GM18498 (cell line): ENCODE measurements around the gene DGCR2.

ENCODE experiments used
- ATAC-seq: cut with Tn5 transposase; IDR thresholded peaks from one replicate; pipeline ENCODE4 v1.9.1; 2021; ENCODE audit warnings: mild to moderate bottlenecking, moderate library complexity; ENCODE audit not compliant: unreplicated experiment

DGCR2 gene

DNA sequence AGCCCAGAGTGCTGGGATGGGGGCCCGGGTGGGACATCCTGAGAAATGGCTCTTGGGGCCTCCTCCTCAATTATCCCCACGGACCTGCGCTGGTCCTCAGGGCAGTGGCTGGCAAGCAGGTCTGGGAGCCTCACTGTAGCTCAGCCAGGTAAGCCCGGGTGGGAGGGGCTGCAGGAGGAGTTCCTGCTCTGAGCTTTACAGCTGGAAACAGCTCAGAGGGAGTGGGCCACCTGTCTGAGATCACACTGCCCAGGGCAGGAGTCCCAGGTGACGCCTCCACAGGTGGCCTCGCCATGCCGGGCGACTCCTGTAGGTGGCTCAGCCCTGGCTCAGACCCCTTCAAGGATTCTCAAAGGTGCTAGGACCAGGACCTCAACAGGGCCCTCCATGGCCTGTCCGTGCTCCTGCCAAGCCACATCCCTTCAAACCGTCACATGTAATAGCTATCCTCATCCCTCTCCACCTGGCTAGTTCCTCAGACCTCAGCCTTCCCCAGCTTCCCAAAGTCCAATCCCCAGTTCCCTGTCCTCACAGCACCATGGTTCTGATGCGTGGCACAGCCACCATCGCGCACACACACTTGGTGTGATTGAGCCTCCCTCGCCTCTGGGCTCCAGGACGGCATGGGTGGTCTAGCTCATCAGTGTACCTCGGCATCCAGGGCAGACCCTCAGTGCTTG lies 5.3 kb upstream of the DGCR2 start:
- no peak for ATAC-seq

DNA sequence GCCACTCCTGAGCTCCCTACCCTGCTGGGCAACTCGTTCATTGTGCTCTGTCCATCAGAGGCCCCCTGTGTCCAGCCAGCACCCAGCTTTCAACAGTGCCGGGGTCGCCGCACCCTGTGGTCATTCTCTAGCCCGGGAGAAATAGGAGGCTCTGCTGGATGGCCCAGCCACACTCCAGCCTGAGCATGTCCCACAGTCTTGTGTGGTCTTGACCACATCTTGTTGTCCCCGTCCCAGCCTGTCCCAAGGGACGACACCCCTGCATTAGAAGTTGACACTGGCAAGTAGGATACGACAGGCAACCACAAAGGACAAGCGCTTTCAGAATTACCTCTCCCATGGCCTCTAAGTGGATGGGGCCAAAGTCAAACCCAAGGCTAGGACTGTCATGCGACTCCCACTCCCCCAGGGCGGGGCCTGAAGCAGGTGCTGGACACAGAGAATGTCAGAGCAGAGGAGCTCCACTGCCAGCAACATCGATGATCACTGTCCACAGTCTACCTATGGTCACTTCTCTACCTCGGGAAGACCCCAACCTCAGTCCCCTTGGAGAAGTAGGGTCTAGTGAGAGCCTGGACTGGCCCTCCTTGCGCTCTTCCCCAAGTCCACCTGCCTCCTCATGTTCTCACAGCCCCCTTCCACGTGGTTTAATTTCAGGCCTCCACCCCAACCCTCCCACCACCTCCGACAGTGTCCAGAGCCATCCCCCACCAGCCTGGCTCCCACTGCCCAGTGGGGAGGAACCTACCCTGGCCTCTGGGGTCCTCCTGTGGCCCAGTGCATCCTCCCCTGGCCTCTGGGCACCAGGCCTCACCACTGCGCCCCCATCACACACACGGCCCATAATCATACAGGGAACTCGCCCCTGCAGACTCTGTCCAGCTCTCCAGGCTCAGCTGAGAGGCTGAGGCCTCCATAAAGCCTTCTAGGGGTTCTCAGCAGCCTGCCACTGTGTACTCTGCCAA lies 4.4 kb upstream of the DGCR2 start:
- no peak for ATAC-seq

- ATAC-seq: no peak
Measured at GRCh38 chr22:19125474-19126308, 3.5 kb upstream of the DGCR2 start.

- ATAC-seq: no peak
Measured at GRCh38 chr22:19125011-19125410, 2.8 kb upstream of the DGCR2 start.

DNA sequence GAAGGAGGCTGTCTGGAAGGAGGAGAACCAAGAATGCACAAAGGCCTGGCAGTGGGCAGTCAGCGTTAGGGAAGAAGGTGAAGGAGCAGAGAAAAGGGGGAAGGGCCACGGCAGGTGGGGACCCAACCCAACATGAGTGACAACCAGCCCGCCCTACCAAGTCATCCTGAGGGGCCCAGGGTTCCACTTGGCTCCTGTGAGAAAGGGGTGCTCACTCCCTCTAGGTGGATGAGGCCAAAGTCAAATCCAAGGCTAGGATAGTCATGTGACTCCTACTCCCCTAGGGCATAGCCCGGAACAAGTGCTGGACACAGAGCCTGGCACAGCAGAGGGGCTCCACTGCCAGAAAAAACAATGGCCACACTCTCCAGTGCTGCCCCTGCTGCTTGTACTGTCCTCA lies 2.2 kb upstream of the DGCR2 start:
- no peak for ATAC-seq

- no peak for ATAC-seq
Measured at GRCh38 chr22:19123936-19124335, 1.7 kb upstream of the DGCR2 start.

DNA sequence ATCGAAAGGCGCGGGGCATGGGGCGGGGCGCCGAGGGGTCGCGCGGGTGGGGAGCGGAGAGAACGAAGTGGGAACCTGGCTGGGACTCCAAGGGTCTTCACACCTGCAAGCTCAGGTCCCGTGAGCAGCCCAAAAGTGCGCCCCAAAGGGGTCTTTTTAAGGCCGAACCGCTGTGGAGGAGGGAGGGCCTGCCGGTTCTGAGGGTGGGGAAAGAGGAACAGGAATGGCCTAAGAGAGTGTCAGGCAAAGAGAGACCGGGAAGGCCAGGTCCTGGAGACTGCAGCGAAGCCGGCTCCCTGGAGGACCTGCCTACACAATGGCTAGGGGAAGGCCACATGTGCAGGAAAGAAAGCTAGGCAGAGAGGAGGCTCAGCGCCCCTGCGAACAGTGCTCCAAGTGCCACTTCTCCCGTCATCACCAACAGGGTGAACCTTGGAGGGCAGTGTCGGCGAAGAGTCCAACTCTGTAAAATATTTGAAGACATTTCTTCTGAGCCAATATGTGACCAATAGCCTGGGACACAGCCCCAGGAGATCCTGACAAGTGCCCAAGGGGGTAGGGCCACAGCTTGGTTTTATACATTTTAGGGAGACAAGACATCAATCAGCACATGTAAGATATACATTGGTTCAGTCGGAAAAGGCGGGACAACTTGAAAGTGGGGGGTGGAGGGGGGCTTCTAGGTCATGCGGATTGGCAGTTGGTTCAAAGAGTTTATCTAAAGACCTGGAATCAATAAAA lies 710 bp upstream of the DGCR2 start:
- ATAC-seq: no peak

DNA sequence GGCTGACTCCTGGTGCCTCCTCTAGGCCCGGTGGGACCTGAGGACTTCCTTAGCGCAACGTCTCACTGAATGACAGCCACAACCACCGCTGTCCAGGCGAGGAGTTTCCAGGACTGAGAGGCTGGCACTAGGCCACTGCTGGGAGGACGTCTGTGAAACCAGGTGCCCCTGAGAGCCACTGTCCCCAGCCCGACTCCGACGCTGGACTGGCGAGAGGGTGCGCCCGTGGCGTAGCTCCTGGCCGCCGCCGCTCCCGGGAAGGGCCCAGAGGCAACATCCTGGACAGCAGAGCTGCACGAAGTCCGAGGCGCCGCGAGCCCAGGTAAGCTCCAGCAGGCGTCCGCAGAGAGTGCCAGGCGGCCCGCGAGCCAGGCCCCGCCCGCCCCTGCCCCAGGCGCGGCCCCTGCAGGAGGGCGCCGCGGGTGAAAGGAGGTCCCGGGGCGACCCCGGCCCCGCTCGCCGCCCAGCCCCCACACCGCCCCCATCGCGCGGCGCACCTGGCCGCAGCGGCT lies 525 bp downstream of the DGCR2 start:
- ATAC-seq: peak; percentile 37

DNA sequence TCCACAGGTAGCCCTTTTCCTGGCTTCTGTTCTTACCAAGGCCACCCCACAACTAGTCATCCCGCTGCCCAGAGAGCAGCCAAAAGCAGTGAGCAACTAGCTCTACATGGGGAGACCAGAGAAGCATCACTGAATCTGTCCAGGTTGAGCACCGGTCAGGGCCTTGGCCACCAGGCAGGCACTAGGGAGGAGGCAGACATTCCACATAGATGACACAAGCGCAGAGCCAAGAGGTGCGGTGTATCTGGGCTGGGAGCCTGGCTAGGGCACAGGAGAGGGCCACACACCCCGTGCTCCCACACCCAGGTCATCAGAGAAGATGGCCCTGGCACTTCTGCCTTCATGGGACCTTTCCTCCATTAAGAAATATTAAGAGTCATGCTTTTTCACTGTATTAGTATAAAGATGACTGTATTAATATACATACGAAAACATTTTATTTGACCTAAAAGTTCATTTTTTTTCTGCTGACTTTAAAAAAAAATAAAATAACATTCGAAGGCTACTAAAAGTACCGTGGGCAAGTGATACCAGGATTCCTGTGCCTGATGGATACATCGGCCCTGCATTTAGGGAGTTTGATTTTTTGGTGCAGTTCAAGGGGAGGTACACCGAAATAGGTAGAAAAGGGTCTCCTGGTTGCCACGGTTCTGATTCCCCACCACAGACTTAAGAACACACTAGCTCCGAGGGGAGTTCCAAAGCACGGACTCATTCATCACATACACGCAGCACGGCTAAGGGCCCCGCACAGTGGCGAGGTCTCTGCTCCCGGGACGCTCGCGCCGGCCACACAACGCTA lies 1.2 kb downstream of the DGCR2 start:
- ATAC-seq: no peak

DNA sequence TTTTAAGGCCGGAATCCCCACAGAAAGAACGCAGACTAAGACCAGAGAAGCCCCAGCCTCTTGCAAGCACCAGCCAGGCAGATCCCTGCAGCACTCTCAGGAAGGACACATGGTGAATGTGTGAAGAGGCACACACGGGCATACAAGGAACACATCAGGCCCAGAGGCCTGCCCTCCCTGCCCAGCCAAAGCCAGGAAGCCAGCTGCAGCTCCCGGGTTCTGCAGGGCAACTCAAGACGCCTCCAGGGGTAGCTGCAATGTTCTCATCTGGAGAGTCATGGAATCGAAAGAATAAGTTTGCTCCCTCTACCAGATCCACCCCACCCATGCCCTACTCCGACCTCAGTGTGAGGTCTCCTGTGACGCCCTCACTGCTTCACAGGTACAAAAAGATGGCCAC lies 2.3 kb downstream of the DGCR2 start:
- ATAC-seq: no peak

DNA sequence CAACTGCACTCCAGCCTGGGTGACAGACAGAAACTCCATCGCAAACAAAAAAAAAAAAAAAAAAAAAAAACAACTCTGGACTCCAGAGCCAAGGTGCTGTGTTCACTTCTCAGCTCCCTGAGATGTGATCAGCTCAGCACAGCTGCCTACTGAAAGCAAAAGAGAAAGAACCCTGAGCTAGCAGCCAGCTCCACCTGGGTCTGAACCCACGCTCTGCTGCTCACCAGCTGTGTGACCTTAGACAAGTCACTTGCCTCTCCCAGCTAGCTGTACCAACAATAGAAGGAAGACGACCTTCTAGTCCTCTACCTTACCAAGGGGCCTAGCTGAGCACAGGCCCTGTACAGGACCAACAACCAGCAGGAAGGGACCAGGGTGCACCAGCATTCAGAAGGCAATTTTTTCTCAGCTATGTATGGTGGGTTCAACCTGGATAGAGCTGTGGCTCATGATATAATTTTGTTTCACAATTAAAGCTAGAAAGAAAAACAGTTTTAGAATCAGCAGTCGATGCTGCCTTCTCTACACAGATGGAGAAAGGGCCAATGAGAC lies 3.8 kb downstream of the DGCR2 start:
- ATAC-seq: no peak

DNA sequence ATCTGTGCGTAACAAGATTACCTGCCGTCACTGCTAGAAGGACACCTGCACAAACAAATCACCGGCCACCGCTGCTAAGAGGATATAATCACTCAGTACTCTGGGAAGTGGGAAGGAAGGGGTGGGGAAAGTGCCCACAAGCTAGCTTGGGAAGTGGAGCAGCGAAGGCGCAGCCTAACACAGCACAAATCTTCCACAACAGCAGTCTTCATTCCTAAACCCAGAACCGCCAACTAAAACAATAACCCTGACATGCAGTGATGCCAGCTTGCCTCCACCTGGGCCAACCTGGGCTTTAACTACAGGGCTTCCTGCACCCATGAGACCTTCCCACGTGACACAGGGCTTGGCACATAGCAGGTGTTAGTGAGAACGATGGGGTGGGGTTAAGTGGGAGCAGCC lies 5.1 kb downstream of the DGCR2 start:
- no peak for ATAC-seq

DNA sequence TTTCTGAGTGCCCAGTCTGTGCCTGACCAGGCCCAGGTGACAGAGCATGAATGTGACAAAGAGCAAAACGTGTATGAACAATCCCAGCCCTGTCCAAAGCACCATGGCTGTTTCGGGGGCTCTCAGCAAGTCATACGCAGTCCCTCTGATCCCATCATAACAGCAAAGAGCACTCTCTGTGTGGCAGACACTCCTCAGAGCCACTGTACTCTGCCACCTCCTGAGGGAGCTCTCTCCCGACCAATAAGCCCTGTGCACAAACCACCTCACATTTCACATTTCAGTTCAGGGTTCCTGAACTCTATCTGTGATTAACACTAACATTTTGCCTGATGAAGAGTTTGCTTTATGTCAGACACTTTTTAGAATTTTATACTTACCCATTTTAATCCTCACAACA lies 6.6 kb downstream of the DGCR2 start:
- ATAC-seq: no peak

- ATAC-seq: no peak
Measured at GRCh38 chr22:19114984-19115552, 7.1 kb downstream of the DGCR2 start.

DNA sequence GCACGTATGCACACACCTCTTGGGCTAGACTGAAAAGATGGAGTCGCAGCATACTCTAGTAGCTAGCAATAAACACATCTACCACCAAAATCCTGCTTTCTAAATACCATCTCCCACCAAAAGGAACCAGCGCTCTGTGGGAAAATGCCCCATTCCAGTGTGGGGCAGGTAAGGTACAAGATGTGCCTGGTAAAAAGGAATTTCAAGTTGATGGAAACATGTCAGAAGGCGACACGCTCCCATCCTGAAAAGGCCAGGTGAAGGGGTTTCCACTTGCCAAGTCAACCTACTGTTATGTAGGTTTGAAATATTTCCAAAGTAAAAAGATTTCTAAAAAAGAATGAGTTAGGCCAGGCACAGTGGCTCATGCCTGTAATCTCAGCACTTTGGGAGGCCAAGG lies 8.8 kb downstream of the DGCR2 start:
- no peak for ATAC-seq

DNA sequence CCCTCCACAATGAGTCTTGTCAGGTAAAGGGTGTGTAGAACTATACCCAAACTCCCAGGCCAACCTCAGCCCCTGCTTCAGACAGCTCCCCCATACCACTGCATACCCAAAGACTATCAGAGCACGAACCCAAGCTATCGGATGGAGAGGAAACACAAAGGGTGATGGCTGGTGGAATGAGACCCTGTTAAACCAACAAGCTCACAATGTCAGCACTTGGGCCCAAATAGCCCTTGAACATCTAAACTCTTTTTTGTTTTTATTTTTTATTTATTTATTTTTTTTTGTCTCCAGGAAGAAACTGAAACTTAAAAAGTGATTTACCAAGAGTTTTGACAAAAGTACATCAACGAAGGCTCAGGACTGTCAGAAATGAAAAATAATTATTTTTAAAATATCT lies 10.6 kb downstream of the DGCR2 start:
- ATAC-seq: no peak

DNA sequence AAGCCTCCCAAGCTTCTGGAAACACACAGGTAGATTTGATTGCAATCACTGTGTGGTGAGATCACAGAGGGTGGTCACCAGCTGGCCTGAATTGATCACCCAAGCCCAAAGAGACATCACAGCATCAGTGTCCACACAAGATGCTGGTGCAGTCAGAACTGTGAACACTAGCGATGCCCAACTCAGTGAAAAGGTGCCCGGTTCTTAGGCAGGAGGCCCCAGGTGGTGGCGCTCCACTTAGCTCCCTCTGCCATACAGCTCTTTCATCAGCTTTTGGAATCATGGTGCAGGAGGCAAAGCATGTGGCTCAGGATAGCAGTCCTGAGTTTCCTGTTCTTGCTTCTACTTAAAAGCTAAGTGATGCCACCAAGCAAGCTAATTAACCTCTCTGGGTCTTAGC lies 11.1 kb downstream of the DGCR2 start:
- no peak for ATAC-seq

DNA sequence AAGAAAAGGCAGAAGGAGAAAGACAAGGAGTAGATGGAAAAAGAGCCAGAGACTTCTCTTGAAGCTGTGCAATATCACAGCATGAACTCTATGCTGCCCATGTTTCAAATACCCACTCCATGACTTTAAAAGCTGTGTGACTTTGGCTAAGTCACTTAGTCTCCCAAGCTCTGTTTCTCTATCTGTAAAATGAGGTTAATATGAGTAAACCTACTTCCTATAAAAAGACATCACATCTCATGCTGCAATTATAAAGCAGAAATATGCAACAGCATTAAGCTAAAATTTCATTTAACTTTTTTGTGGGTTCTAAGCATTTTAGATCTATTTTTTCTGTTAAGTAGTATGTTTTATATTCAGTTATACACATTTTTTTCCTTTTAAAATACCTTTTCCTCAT lies 11.6 kb downstream of the DGCR2 start:
- ATAC-seq: no peak

DNA sequence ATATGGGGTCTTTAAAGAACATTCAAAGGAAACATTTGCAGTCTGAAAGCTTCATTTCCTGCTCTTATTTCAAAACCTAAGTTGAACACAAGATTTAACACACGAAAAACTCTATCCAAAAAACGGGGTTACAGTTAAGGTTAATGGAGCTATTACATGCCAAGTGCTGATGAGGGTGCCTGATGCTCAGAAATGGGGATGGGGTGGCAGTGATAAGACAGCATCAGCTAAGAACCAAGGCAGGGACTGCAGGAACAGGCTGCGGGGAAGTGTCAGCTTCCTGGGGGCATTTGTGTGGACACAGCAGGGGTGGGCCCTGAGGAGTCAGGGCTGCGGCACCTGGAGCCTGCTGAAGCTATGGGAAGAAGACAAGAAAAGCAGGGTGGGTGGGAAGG lies 12.2 kb downstream of the DGCR2 start:
- no peak for ATAC-seq
